ENCODE measurements around the gene PAPLN.

DNA sequence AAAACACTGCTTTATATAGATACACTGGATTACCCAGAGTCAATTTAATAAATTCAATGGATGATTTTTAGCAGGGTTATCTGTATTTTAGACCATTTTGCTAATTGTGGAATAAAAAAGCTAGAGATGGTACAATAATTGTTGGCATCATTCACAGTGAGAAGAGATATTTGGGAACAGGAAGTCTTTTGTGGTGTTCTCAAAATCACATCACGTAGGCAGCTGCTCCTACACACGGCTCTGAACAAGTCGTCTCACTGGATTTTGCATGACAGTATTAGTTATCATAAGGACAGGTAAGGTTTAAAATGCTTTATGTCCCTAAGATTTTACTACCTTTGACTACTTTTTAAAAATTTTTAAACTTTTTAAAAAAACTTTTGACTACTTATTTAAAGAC lies 52.0 kb downstream of the PAPLN start:
- TF ChIP-seq, protein P1, sequence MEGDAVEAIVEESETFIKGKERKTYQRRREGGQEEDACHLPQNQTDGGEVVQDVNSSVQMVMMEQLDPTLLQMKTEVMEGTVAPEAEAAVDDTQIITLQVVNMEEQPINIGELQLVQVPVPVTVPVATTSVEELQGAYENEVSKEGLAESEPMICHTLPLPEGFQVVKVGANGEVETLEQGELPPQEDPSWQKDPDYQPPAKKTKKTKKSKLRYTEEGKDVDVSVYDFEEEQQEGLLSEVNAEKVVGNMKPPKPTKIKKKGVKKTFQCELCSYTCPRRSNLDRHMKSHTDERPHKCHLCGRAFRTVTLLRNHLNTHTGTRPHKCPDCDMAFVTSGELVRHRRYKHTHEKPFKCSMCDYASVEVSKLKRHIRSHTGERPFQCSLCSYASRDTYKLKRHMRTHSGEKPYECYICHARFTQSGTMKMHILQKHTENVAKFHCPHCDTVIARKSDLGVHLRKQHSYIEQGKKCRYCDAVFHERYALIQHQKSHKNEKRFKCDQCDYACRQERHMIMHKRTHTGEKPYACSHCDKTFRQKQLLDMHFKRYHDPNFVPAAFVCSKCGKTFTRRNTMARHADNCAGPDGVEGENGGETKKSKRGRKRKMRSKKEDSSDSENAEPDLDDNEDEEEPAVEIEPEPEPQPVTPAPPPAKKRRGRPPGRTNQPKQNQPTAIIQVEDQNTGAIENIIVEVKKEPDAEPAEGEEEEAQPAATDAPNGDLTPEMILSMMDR (conservative IDR thresholded peaks at IDR 0.05), result no peak
- no peak for TF ChIP-seq ZFX (IDR thresholded peaks at IDR 0.05)

Data from C4-2B (cell line).